MM.1S (cell line): ENCODE data around the gene HNRNPK.

ENCODE experiments used
- CTCF ChIP-seq: fragments of 300-600 bp; sonication (generic); IDR thresholded peaks from 2 replicates; pipeline ENCODE4 v1.5.1; 2016; ENCODE audit warnings: antibody characterized with exemption, low read length, mixed read lengths
- EZH2 ChIP-seq: fragments of 300-600 bp; sonication (generic); optimal IDR thresholded peaks from 2 replicates; pipeline ENCODE3; 2017; ENCODE audit warnings: low read depth, mild to moderate bottlenecking, antibody characterized with exemption, low read length, mixed read lengths

GRCh38 chr9:83934569-83935275 is 45.3 kb downstream of the HNRNPK start:
- TF ChIP-seq CTCF (no peak), EZH2 (no peak)
